ENCODE data around the gene ZNF44.

GRCh38 chr19:12230751-12231733 is 63.6 kb downstream of the ZNF44 start:
- TF ChIP-seq CTCF (IDR thresholded peaks at IDR 0.05 in 2 of 3, conservative IDR thresholded peaks at IDR 0.05 in 1 of 3; ENCODE audit: borderline replicate concordance in 1 of 3, insufficient read depth in 1 of 3, low read depth in 2 of 3, low read length in 2 of 3) = no peak
- TF ChIP-seq YY1 (IDR thresholded peaks at IDR 0.05; ENCODE audit: extremely low read depth, insufficient replicate concordance, low read depth, low read length) = no peak
- TF ChIP-seq EZH2phosphoT487 (IDR thresholded peaks at IDR 0.05; ENCODE audit: borderline replicate concordance) = no peak
- no peak for TF ChIP-seq ELF1 (IDR thresholded peaks at IDR 0.05; ENCODE audit: borderline replicate concordance, low read depth)
- no peak for TF ChIP-seq POLR2AphosphoS5 (IDR thresholded peaks at IDR 0.05; ENCODE audit: low read depth, low read length)
- no peak for TF ChIP-seq EZH2 (IDR thresholded peaks at IDR 0.05)
- no peak for TF ChIP-seq TCF7L2 (IDR thresholded peaks at IDR 0.05; ENCODE audit: borderline replicate concordance, extremely low read depth, insufficient read depth, insufficient read length)
- no peak for TF ChIP-seq JUND (IDR thresholded peaks at IDR 0.05)
- no peak for TF ChIP-seq POLR2A (IDR thresholded peaks at IDR 0.05; ENCODE audit: borderline replicate concordance, extremely low read depth, insufficient read depth, insufficient read length)
- no peak for TF ChIP-seq EGR1 (IDR thresholded peaks at IDR 0.05; ENCODE audit: low read depth)

All from HCT116 (cell line).